ENCODE measurements around the gene TP73.

The TP73 gene

DNA sequence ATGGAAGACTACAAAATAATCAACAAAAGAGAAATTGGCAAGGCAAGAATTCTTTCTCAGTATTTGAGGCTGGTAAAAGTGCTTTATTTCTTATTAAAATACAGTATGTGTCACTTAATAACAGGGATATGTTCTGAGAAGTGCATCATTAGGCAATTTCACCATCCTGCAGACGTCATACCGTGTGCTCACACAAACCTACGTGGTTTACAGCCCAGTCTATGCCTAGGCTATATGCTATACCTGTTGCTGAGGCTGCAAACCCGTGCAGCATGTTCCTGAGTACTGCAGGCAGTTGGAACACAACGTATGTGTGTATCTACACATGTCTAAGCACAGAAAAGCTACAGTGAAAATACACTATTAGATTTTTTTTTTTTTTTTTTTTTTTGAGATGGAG lies 97.2 kb downstream of the TP73 start:
- H3K4me3 ChIP-seq (ENCODE audit: low read depth, low read length), result no peak overlapping the region
- TF ChIP-seq CTCF (conservative IDR thresholded peaks at IDR 0.05; ENCODE audit: low read depth, low read length), result no peak
- DNase-seq (ENCODE audit: low read depth), result no peak

GRCh38 chr1:3750741-3751140 lies 98.4 kb downstream of the TP73 start:
- TF ChIP-seq CTCF (conservative IDR thresholded peaks at IDR 0.05; ENCODE audit: low read depth, low read length), result no peak
- no peak for DNase-seq (ENCODE audit: low read depth)
- no peak overlapping the region for H3K4me3 ChIP-seq (ENCODE audit: low read depth, low read length)

DNA sequence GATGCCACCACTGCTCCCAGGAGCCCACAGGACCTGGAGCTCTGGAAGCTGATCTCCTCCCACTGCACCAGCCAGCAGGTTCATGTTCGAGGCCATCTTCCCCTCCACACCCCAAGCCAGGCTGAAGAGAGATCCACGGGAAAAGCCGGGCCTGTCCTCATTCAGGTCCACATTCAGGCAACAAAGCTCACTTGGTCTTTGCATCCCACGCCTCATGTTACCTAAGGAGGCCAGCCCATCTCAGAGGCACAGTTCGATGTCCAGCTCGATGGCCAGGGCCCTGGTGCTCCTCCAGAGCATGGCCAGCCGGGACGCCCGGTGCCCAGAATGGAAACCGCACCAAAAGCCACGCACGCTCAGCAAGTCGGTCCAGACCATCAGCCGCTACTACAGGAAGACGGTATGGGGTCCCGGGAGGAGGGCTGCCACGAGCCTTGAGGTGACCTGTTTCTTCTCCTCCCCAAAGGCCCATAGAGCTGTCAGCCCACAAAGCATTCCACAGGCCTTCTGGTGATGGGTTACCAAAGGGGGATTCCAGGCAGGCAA lies 100.2 kb downstream of the TP73 start, which contains the start of gene CCDC27:
Gene CCDC27, plus strand, starts transcription at position 51 of the 546 bp plus-strand sequence. Its CDS starts 32 bp downstream, at position 83.
- no peak for TF ChIP-seq CTCF (conservative IDR thresholded peaks at IDR 0.05; ENCODE audit: low read depth, low read length)

GRCh38 chr1:3753656-3754454 lies 101.5 kb downstream of the TP73 start:
- no peak overlapping the region for H3K4me3 ChIP-seq (ENCODE audit: low read depth, low read length)
- DNase-seq (ENCODE audit: low read depth), result no peak
- TF ChIP-seq CTCF (conservative IDR thresholded peaks at IDR 0.05; ENCODE audit: low read depth, low read length), result no peak

More for the DNA sequence above, 100.2 kb downstream of the TP73 start, which contains the start of gene CCDC27:
- H3K4me3 ChIP-seq (ENCODE audit: low read depth, low read length), result no peak within 1 kb of the TSS
- no peak for DNase-seq (ENCODE audit: low read depth)

GRCh38 chr1:3756394-3756793 lies 104.1 kb downstream of the TP73 start:
- H3K4me3 ChIP-seq (ENCODE audit: low read depth, low read length), result no peak overlapping the region
- no peak for DNase-seq (ENCODE audit: low read depth)
- no peak for TF ChIP-seq CTCF (conservative IDR thresholded peaks at IDR 0.05; ENCODE audit: low read depth, low read length)

DNA sequence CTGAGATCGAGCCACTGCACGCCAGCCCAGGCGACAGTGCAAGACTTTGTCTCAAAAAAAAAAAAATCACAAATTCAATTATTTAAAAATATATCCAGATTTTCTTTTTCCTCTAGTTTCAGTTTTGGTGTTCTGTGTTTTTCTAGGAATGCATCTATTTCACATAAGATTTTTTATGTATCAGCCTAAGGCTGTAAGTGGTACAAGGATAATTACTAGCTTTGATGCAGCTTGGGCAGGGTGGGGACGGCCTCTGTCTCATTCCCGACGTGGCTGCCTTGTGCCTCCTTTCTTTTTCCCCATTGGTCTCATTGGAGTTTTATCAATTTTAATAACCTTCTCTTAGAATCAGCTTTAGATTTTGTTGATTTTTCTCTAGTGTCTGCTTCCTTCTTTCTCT lies 106.8 kb downstream of the TP73 start:
- no peak for TF ChIP-seq CTCF (conservative IDR thresholded peaks at IDR 0.05; ENCODE audit: low read depth, low read length)
- DNase-seq (ENCODE audit: low read depth), result no peak
- H3K4me3 ChIP-seq (ENCODE audit: low read depth, low read length), result no peak overlapping the region

DNA sequence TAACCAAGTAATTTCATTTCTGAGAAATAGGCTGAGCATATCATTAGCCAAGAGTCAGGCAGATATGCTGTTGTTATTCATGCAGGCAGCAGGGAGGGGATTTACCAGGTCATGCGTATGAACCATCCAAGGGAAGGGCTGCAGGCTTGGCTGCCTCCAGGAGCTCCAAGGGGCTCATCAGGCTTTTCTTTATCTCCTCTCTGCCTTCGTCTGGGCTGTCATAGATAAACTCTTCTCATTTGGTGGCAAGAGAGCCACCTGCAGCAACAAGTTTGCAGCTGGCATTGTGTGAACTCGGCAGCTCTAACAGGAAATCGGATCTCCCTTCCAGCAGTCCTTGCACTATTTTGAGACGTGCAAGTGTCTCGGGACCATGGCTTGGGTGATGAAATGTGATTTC lies 107.5 kb downstream of the TP73 start:
- H3K4me3 ChIP-seq (ENCODE audit: low read depth, low read length), result no peak overlapping the region
- no peak for DNase-seq (ENCODE audit: low read depth)
- TF ChIP-seq CTCF (conservative IDR thresholded peaks at IDR 0.05; ENCODE audit: low read depth, low read length), result no peak
